ENCODE data around the gene PDE10A.
A peak's percentile ranks its signal among the peaks of the same experiment; 100 is the strongest.
"Not testable (repeated sequence)": the region's sequence is repeated elsewhere in the genome, so short reads cannot be mapped to it uniquely, and the experiment has no call there.

Gene PDE10A

DNA sequence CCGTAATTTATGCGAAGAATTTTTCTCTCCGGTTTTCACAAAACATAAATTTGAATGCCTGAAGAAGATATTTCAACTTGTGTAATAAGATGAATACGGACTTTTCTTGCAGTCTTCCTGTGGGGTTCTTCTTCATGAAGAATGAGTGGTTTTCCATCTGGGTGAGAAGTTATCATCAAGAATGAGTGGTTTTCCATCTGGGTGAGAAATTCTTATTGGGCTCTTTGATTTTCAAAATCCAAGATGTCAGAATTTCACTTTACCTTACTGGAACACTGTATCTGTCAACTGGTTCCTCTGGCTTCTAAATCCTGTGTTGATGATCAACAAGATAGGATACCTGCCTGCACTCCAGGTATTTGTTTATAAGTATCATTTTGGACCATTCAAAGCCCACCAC, 193.6 kb downstream of the PDE10A start:
- Histone ChIP-seq H4K20me1 (no peaks in the 10 kb centered on the region), H3K9me3 (replicated peaks in 1 of 11) (peaks cover 3 to 14% (median 11%) of the 10 kb centered on the region in 11 experiments; a peak in 21 of 22 replicates), H3K27me3 (no peaks in the 10 kb centered on the region), H3K4me2 (no peak overlapping the region), H3K27ac (no peak overlapping the region), H3K4me3 (no peak overlapping the region), H3K9ac (no peak overlapping the region), H3K4me1 (no peaks in the 10 kb centered on the region), H3K36me3 (no peaks in the 10 kb centered on the region)
- no peak for TF ChIP-seq Cebpa-rat (IDR thresholded peaks at IDR 0.05)

DNA sequence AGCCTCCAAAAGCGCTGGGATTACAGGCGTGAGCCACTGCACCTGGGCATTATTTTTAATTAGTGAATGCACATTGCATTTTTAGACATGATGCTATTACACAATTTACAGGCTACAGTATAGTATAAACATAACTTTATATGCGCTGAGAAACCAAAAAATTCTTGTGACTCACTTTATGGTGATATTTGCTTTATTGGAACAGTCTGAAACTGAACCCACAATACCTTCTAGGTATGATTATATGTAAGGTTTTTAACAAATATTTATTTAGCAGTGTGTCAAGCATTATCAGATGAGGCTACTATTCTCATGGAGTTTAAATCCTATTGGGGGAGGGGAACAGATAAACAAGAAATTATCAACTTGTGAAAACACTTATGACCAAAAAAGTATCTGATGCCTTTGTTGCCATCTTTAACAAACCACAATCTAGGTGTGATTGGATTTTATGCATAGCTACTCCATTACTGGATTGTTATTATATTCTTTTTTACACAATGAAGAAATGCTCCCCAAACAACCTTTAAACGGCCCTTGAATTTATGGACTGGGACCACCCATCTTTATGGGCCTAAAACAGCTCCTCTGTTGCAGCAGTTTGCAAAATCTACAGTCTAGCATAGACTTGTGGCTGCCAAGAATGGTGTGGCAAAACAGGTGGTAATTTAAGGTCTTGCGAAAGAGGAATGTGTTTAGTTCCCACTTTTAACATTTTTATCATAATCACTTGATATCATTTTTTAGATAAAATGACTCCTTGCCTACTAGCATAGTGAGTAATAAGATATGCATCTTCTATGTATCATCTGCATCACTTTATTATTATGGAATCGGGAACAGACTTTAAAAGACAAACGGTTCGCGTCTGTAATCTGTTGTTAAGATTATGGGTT, 194.5 kb downstream of the PDE10A start:
- Histone ChIP-seq H4K20me1 (no peaks in the 10 kb centered on the region), H3K4me2 (no peak overlapping the region), H3K36me3 (no peaks in the 10 kb centered on the region), H3K27me3 (no peaks in the 10 kb centered on the region), H3K9ac (no peak overlapping the region), H3K4me3 (no peak overlapping the region), H3K9me3 (replicated peaks in 1 of 11) (peaks cover 12 to 23% (median 20%) of the 10 kb centered on the region in 11 experiments), H3K27ac (no peak overlapping the region), H3K4me1 (no peaks in the 10 kb centered on the region)
- no peak for TF ChIP-seq Cebpa-rat (IDR thresholded peaks at IDR 0.05)

DNA sequence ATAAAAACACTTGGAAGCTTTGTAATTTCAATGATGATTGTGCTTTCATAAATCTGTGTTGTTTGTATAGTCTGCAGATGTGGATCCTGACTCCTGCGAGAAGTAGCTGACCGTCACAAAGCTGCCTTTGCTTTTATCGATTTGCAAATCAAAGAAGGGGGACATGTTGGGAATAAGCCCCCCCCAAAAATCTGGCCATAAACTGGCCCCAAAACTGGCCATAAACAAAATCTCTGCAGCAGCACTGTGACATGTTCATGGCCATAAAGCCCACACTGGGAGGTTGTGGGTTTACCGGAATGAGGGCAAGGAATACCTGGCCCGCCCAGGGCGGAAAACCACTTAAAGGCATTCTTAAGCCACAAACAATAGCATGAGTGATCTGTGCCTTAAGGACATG, 199.5 kb downstream of the PDE10A start:
- not testable (repeated sequence) for H4K20me1 ChIP-seq, H3K4me2 ChIP-seq, H3K36me3 ChIP-seq, H3K27me3 ChIP-seq, H3K9ac ChIP-seq, H3K4me1 ChIP-seq, H3K27ac ChIP-seq, H3K4me3 ChIP-seq
- H3K9me3 ChIP-seq (replicated peaks in 1 of 11), result peaks cover 28 to 42% (median 38%) of the 10 kb centered on the region in 11 experiments

DNA sequence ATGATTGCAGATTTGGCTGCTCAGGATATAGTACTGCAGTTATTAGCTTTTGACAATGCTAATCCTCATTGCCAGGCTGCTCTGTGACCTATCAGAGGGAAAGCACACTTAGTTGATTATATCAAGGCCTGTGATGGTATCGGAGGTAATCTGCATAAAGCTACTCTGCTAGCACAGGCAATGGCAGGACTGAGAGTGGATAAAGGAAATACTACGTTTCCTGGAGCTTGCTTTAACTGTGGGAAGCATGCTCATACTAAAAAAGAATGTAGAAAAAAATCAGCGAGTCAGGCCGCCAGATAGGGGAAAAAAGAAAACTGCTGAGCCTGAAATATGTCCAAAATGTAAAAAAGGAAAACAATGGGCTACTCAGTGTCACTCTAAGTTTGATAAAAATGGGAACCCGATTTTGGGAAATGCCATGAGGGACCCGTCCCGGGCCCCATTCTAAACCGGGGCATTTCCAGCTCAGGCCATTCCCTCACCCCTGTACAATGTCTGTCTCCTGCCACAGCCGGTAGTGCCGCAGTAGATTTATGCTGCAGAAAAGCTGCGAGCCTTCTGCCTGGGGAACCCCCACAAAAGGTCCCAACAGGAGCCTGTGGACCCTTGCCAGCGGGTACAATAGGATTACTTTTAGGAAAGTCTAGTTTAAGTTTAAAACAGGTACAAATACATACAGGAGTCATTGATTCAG, 203.3 kb downstream of the PDE10A start:
- not testable (repeated sequence) for H3K27me3 ChIP-seq, H3K36me3 ChIP-seq, H3K27ac ChIP-seq, H3K4me2 ChIP-seq, H4K20me1 ChIP-seq, H3K9ac ChIP-seq, H3K4me1 ChIP-seq, H3K4me3 ChIP-seq
- peaks cover 26 to 32% (median 30%) of the 10 kb centered on the region in 11 experiments for H3K9me3 ChIP-seq (replicated peaks in 1 of 11)

DNA sequence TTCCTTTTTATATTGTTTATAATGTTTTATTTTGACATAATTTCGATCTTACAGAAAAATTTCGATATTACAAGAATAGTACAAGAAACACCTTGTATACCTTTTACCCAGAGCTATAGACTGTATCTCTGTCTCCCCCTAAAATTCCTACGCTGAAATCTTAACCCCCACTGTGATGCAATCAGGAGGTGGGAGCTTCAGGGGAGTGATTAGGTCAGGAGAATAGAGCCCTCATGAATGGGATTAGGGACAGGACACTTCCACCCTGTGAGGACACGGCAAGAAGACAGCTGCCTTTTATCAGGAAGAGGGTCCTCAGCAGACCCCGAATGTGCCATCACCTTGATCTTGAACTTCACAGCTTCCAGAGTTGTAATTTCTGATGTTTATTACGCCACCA, 204.9 kb downstream of the PDE10A start:
- no peak overlapping the region for H3K9ac ChIP-seq
- H3K4me1 ChIP-seq, result no peaks in the 10 kb centered on the region
- H3K36me3 ChIP-seq, result no peaks in the 10 kb centered on the region
- TF ChIP-seq Cebpa-rat (IDR thresholded peaks at IDR 0.05), result no peak
- no peak overlapping the region for H3K27ac ChIP-seq
- no peaks in the 10 kb centered on the region for H4K20me1 ChIP-seq
- H3K9me3 ChIP-seq (replicated peaks in 1 of 11), result peaks cover 10 to 16% (median 13%) of the 10 kb centered on the region in 11 experiments
- no peak overlapping the region for H3K4me3 ChIP-seq
- no peak overlapping the region for H3K4me2 ChIP-seq
- no peaks in the 10 kb centered on the region for H3K27me3 ChIP-seq

DNA sequence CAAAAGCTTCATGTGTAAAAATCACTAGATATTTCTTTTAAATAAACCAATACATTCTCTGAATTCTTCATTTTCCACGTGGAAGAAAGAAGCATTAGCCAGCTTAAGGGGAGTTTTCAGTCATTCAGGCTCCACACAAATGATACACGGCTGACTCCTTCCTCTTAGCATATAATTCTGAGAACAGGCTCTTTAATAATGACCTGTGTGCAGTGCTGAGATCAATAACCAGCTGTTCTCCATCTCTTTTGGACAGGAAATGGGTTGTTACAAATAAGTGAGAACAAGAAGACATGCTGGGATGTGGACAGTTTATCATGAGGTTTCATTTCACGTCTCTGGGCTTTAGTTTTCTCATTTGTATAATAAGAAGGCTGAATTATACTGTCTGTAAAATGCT, 206.8 kb downstream of the PDE10A start:
- Histone ChIP-seq H3K36me3 (no peaks in the 10 kb centered on the region), H3K9ac (no peak overlapping the region), H3K4me3 (no peak overlapping the region), H4K20me1 (no peaks in the 10 kb centered on the region), H3K4me1 (no peaks in the 10 kb centered on the region), H3K4me2 (no peak overlapping the region), H3K9me3 (replicated peaks in 1 of 11) (no peaks in the 10 kb centered on the region), H3K27ac (no peak overlapping the region), H3K27me3 (no peaks in the 10 kb centered on the region)
- no peak for TF ChIP-seq Cebpa-rat (IDR thresholded peaks at IDR 0.05)

DNA sequence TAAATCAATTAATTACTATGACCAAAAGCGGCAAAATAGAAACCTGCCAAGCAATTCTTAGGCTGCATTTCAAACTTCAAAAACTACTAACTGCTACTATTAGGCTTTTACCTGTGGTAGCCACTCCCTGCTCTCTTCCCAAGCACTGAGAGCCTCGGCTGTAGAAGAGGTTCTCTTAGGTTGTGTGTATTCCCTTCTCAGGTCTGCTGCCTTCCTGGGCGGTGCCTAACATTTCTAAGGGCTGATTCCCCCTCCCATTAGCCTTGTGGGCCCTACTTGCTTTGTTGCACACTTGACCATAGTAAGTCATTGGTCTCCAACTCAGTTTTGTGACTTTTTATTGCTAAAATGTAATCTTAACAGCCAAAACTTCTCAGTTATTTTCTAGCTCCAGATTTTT, 207.6 kb downstream of the PDE10A start:
- H4K20me1 ChIP-seq, result no peaks in the 10 kb centered on the region
- H3K27ac ChIP-seq, result no peak overlapping the region
- no peak overlapping the region for H3K9ac ChIP-seq
- no peaks in the 10 kb centered on the region for H3K4me1 ChIP-seq
- no peaks in the 10 kb centered on the region for H3K9me3 ChIP-seq (replicated peaks in 1 of 11)
- no peaks in the 10 kb centered on the region for H3K27me3 ChIP-seq
- H3K4me2 ChIP-seq, result no peak overlapping the region
- no peak for TF ChIP-seq Cebpa-rat (IDR thresholded peaks at IDR 0.05)
- H3K4me3 ChIP-seq, result no peak overlapping the region
- no peaks in the 10 kb centered on the region for H3K36me3 ChIP-seq

DNA sequence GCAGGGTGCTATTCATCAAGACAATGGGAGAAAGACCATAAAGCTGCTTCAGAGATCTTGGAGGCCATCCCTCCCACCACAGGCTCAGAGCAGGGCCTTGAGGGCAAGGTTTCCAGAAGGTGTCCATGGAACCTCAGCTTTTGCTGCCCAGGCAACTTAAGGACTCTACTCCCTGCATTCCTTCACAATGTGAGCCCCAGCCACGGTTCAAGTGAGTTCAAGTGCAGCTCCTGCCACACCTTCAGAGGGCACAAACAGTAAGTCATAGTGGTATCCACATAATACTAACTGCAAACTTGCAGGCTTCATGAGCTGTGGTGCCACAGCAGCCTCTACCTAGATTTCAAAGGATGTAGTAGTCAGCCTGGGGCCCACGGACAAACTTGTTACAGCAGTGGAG, 209.6 kb downstream of the PDE10A start:
- no peak overlapping the region for H3K4me3 ChIP-seq
- TF ChIP-seq Cebpa-rat (IDR thresholded peaks at IDR 0.05), result no peak
- no peaks in the 10 kb centered on the region for H3K4me1 ChIP-seq
- no peaks in the 10 kb centered on the region for H3K36me3 ChIP-seq
- H3K9me3 ChIP-seq (replicated peaks in 1 of 11), result no peaks in the 10 kb centered on the region
- H4K20me1 ChIP-seq, result no peaks in the 10 kb centered on the region
- H3K27me3 ChIP-seq, result no peaks in the 10 kb centered on the region
- no peak overlapping the region for H3K27ac ChIP-seq
- no peak overlapping the region for H3K9ac ChIP-seq
- no peak overlapping the region for H3K4me2 ChIP-seq

DNA sequence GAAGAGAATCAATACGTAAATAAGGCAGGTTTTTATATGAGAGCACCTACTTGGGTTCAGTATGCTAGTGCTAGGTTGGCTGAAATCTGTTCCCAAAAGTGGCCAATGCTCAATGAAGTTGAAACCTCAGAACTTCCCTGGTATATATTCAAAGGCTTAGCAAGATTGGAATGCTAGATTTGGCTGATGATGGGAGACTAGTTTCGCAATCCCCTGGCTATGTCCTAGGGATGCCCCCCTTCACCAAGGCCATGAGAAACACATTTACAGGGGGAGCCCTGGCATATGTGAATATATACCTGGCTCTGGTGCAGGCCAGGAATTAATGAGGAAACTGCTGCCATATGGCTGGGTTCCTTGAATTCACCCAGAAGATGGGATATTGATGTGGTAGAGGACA, 211.2 kb downstream of the PDE10A start:
- no peak overlapping the region for H3K4me2 ChIP-seq
- no peaks in the 10 kb centered on the region for H3K4me1 ChIP-seq
- no peaks in the 10 kb centered on the region for H3K27me3 ChIP-seq
- peak in 2 of 11 experiments; percentile 30 to 51; a peak in 2 of 22 replicates for TF ChIP-seq Cebpa-rat (IDR thresholded peaks at IDR 0.05)
- H3K27ac ChIP-seq, result no peak overlapping the region
- H3K4me3 ChIP-seq, result no peak overlapping the region
- H4K20me1 ChIP-seq, result no peaks in the 10 kb centered on the region
- no peaks in the 10 kb centered on the region for H3K9me3 ChIP-seq (replicated peaks in 1 of 11)
- no peak overlapping the region for H3K9ac ChIP-seq
- H3K36me3 ChIP-seq, result no peaks in the 10 kb centered on the region

DNA sequence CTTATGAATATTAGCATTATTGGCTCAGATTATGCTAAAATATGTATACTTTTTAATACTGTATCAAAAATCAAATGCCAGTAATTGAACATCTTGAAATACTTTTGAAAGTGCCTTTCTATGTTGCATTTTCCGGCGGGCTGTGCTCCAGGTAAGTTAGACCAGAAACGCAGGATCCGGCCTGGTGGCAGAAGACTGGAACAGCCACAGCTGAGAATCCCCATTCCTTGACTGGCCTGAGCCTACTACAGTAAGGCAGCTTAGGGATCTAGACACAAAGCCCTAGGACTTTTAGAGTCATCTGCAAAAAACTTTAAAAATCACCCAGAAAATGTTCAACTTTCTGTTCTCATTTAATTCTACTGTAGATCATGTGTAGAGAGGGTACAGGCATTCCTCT, 214.8 kb downstream of the PDE10A start:
- Histone ChIP-seq H3K9me3 (replicated peaks in 1 of 11) (peaks cover 5 to 11% (median 8%) of the 10 kb centered on the region in 11 experiments), H3K9ac (no peak overlapping the region), H3K36me3 (no peaks in the 10 kb centered on the region), H3K4me1 (no peaks in the 10 kb centered on the region), H4K20me1 (no peaks in the 10 kb centered on the region), H3K27ac (no peak overlapping the region), H3K27me3 (no peaks in the 10 kb centered on the region), H3K4me3 (no peak overlapping the region), H3K4me2 (no peak overlapping the region)
- no peak for TF ChIP-seq Cebpa-rat (IDR thresholded peaks at IDR 0.05)
